ENCODE results near the gene NTNG2. TPM values are rescaled to one million over a fixed set of nuclear protein-coding genes. Genes with fewer than 3 reads are reported as not detected.

The NTNG2 gene
- total and polyA plus RNA-seq, 9 of the 15 experiments (the other 6 are each of a cell fraction or from before 2014, with no cell fraction given) = 0.01 to 0.11 (median 0.09) TPM; not detected in 6

DNA sequence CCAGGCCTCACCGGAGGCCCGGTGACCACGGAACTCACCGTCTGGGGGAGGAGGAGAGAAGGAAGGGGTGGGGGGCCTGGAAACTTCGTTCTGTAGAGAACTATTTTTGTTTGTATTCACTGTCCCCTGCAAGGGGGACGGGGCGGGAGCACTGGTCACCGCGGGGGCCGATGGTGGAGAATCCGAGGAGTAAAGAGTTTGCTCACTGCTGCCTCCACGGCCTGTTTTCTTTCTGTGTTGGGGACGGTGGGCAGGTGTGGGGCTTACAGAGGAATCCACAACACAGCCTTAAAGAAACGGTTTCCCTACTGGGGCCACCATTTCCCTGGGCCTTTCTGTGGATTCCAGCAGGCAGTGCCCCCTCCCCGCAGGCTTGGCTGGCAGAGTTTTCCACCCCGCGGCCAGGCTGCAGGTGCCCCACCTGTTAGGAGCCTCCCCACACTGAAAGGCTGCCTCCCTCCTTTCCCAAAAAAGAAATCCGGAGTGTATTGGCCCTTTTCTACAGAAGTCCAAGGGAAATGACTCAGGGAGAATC, 80.8 kb downstream of the NTNG2 start:
- H4K20me1 ChIP-seq (replicated peaks; ENCODE audit: control insufficient read depth, insufficient read depth, low read length) = peaks cover 7% of the 10 kb centered on the region; the same call in 1 of the 2 replicates
- ChIA-PET POLR2A (no interaction called here), CTCF (ENCODE audit: low intra/inter-chr PET ratio) (no interaction called here)
- H3K27me3 ChIP-seq (ENCODE audit: control insufficient read depth in 2 of 2, insufficient read depth in 2 of 2, low read length in 2 of 2) = peaks cover 26 to 75% of the 10 kb centered on the region in 2 experiments
- H3K4me3 ChIP-seq = 0 out of 2 replicates have a peak overlapping the region, but pooled peaks have one; percentile 52
- H2AFZ ChIP-seq (ENCODE audit: low read depth, low read length) = no peak overlapping the region
- no peak overlapping the region for H3K27ac ChIP-seq (ENCODE audit: extremely low read depth, low read depth, low read length)
- H3K4me1 ChIP-seq (replicated peaks in 1 of 2; ENCODE audit: control insufficient read depth in 2 of 2, insufficient read depth in 2 of 2, low read length in 2 of 2) = peaks cover 0 to 48% of the 10 kb centered on the region in 2 experiments; a peak in 4 of 5 replicates
- DNase-seq (ENCODE audit: extremely low read depth in 1 of 4, low spot score in 3 of 4) (no peak), ATAC-seq (no peak), FAIRE-seq (no peak)
- intact Hi-C loops (cut with micrococcal nuclease) (no loop called here), in situ Hi-C loops (cut with MboI) (no loop called here)
- no TSS peak for BruUV-seq (replicated peaks)
- no peaks in the 10 kb centered on the region for H3K9me3 ChIP-seq (replicated peaks; ENCODE audit: control insufficient read depth, insufficient read depth, low read depth, low read length)
- H3K36me3 ChIP-seq (ENCODE audit: control insufficient read depth, insufficient read depth, low read length) = no peaks in the 10 kb centered on the region
- no peaks in the 10 kb centered on the region for H3K9me1 ChIP-seq (ENCODE audit: control insufficient read depth, insufficient read depth, low read length)
- H3K9ac ChIP-seq (ENCODE audit: insufficient read depth in 1 of 2, low read depth in 2 of 2, low read length in 2 of 2) = peak overlapping the region in 1 of 2 experiments; percentile 84; a peak in 1 of 4 replicates
- H3K79me2 ChIP-seq (ENCODE audit: control insufficient read depth, insufficient read depth, low read length) = no peaks in the 10 kb centered on the region
- H3K4me2 ChIP-seq (ENCODE audit: insufficient read depth, low read length) = 0 out of 2 replicates have a peak overlapping the region, but pooled peaks have one; percentile 11
- 15% methylated on average over 17 of the region's 18 CpGs for WGBS (ENCODE audit: insufficient coverage, low coverage, missing lambda C conversion rate)
- no peak for TF ChIP-seq EWSR1 (IDR thresholded peaks at IDR 0.05; ENCODE audit: borderline replicate concordance, low read depth, partially characterized antibody)
- TF ChIP-seq CCAR2 (IDR thresholded peaks at IDR 0.05; ENCODE audit: low read depth, low read length) = no peak
- TF ChIP-seq, protein P1, sequence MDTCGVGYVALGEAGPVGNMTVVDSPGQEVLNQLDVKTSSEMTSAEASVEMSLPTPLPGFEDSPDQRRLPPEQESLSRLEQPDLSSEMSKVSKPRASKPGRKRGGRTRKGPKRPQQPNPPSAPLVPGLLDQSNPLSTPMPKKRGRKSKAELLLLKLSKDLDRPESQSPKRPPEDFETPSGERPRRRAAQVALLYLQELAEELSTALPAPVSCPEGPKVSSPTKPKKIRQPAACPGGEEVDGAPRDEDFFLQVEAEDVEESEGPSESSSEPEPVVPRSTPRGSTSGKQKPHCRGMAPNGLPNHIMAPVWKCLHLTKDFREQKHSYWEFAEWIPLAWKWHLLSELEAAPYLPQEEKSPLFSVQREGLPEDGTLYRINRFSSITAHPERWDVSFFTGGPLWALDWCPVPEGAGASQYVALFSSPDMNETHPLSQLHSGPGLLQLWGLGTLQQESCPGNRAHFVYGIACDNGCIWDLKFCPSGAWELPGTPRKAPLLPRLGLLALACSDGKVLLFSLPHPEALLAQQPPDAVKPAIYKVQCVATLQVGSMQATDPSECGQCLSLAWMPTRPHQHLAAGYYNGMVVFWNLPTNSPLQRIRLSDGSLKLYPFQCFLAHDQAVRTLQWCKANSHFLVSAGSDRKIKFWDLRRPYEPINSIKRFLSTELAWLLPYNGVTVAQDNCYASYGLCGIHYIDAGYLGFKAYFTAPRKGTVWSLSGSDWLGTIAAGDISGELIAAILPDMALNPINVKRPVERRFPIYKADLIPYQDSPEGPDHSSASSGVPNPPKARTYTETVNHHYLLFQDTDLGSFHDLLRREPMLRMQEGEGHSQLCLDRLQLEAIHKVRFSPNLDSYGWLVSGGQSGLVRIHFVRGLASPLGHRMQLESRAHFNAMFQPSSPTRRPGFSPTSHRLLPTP (IDR thresholded peaks at IDR 0.05; ENCODE audit: borderline replicate concordance, extremely low read depth, insufficient read length) = no peak
- TF ChIP-seq, protein P2, sequence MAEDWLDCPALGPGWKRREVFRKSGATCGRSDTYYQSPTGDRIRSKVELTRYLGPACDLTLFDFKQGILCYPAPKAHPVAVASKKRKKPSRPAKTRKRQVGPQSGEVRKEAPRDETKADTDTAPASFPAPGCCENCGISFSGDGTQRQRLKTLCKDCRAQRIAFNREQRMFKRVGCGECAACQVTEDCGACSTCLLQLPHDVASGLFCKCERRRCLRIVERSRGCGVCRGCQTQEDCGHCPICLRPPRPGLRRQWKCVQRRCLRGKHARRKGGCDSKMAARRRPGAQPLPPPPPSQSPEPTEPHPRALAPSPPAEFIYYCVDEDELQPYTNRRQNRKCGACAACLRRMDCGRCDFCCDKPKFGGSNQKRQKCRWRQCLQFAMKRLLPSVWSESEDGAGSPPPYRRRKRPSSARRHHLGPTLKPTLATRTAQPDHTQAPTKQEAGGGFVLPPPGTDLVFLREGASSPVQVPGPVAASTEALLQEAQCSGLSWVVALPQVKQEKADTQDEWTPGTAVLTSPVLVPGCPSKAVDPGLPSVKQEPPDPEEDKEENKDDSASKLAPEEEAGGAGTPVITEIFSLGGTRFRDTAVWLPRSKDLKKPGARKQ (CRISPR knock-in tag; IDR thresholded peaks at IDR 0.05) = no peak
- peak; percentile 81 for TF ChIP-seq CBX8 (IDR thresholded peaks at IDR 0.05; ENCODE audit: borderline replicate concordance, extremely low read depth, low read depth, low read length, poor library complexity, severe bottlenecking)
- TF ChIP-seq, protein P3, sequence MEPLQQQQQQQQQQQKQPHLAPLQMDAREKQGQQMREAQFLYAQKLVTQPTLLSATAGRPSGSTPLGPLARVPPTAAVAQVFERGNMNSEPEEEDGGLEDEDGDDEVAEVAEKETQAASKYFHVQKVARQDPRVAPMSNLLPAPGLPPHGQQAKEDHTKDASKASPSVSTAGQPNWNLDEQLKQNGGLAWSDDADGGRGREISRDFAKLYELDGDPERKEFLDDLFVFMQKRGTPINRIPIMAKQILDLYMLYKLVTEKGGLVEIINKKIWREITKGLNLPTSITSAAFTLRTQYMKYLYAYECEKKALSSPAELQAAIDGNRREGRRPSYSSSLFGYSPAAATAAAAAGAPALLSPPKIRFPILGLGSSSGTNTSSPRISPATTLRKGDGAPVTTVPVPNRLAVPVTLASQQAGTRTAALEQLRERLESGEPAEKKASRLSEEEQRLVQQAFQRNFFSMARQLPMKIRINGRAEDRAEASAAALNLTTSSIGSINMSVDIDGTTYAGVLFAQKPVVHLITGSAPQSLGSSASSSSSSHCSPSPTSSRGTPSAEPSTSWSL (CRISPR knock-in tag; IDR thresholded peaks at IDR 0.05; ENCODE audit: borderline replicate concordance) = no peak
- TF ChIP-seq TGIF2 (CRISPR knock-in tag; IDR thresholded peaks at IDR 0.05) = no peak
- TF ChIP-seq WHSC1 (IDR thresholded peaks at IDR 0.05; ENCODE audit: low read length) = no peak
- no peak for TF ChIP-seq FOS (IDR thresholded peaks at IDR 0.05; ENCODE audit: extremely low read depth, insufficient read length)
- TF ChIP-seq POLR2AphosphoS5 (IDR thresholded peaks at IDR 0.05; ENCODE audit: control insufficient read depth, insufficient read depth, low read depth, low read length) = no peak
- no peak for TF ChIP-seq FOXM1 (IDR thresholded peaks at IDR 0.05; ENCODE audit: low read depth)
- no peak for TF ChIP-seq FOXM1 (CRISPR knock-in tag; IDR thresholded peaks at IDR 0.05; ENCODE audit: low read depth)
